Dermis microvascular lymphatic vessel endothelial cell (primary cell): ENCODE measurements around the gene RFX6. TPM values are rescaled to one million over a fixed set of nuclear protein-coding genes. Genes with fewer than 3 reads are reported as not detected.
A peak's percentile ranks its signal among the peaks of the same experiment; 100 is the strongest.

ENCODE experiments used
- DNase-seq, 2 donors: peaks; one replicate each; pipeline versions ENCODE4 v3.0.0 to v3.0.0-alpha.2; 2010; ENCODE audit warnings: low read depth in 2 of 2
- total RNA-seq: library from RNA; depleted of rRNA; stranded (reverse); fragments of >200 nt; gene quantifications from 2 replicates; pipeline ENCODE4 v1.2.1, GENCODE V29; 2014

The RFX6 gene
- total RNA-seq, 1 donor from 2014 or later, result not detected

DNA sequence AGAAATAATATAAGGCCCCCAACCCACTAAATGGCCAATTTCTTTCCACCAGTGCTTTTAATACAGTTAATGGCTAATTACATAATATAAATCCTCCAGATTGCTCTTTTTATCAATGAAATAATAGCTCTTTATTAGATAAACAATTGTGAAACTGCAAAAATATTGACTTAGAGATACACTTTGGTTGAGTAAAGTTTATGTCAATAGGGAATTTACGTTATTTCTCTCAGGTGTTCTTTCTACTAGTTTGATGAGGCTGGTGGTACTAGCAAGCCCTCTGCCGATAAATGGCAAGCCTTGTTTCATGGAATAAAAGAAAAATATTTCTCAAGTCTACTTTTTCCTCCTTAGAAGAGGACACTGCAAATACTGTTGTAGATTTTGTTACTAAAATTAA lies 18.9 kb downstream of the RFX6 start:
- no peak for DNase-seq

DNA sequence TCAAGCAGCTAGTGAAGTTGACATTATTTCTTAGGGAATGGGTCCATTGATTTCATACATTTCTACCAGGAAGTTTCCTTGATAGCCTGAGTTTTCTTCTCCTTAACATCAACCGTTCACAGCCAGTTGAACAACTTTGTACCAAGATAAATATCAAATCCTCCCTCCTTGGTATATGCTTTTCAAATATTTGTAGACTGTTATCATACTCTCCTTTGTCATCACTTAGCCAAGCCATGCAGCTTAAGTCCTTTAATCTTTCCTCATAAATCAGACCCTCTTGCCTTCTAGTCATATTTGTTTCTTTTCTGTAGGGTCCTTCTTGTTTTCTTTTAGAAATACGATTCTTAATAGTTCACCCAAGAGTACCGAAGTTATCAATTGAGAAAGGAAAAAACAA lies 25.6 kb downstream of the RFX6 start:
- DNase-seq, result no peak

DNA sequence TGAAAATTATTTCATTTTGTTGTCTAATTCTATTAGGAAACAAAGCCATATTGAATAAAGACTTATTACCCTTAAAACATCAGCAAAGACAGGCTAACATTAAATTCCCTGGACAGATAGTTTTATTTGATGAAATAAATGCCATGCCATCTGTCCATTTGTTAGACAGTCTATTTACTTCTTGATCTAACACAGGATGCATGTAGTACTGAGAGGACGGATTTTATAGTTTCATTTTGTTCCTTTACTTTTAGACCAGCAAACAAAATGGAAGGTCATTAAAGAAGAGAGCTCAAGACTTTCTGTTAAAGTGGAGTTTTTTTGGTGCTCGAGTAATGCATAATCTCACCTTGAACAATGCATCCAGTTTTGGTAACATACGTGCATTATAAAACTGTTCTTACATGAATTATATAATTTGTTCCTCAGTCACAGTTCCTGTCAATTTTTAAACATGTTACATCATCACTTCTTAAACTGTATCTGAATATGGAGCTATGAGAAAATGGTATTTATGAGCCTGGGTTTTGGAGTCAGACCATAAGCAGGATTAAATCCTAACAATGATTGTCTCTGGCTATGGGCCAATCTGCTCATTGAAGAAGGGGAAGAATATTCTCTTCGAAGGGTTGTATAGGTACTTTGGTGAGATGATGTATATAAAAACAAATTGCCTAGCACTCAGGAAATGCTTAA lies 46.0 kb downstream of the RFX6 start:
- no peak for DNase-seq

DNA sequence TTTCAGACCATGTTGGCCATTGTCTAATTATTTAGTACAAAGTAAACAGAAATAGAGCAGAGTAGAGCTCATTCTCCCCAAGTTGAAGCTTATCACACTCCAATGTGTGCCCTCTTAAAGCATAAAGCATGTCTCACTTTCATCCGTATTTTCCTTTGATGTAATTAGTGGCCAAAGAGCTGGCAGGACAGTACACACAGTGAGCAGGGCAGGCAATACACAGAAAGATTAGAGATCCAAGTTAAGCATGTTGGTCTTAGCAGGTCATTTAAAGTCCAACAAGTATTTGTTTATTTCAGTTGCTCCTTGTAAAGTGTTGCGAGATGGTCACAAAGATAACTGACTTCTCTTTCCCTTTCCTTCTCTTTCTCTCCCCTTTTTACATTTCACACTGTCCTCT lies 47.2 kb downstream of the RFX6 start:
- DNase-seq, result no peak

DNA sequence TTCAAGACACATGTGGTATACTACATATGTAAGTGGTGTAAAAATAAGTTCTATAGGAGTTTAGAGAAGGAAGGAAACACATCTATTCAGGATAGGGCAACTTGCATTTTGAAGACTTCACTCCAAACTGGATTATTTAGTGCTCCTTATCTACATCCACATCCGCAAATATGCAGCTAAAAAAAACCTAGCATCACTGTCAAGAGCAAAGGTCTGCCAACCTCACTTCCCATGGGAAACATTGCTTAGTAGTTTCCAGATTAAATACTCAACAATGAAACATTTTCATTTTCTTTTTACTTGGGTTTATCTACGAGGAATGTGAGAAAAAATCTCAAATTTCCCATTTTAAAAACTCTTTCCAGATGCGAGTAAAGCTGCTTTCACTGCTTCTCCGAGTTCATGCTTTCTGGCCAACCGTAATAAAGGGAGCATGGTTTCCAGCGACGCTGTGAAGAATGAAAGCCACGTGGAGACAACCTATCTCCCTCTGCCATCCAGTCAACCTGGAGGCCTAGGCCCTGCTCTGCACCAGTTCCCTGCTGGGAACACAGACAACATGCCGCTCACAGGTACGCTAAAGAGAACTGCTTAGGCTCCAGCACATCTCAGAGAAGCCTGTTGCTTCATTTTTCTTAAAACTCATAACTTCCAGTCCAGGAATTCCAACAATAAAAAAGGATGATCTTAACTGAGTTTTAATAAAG lies 48.2 kb downstream of the RFX6 start:
- no peak for DNase-seq

DNA sequence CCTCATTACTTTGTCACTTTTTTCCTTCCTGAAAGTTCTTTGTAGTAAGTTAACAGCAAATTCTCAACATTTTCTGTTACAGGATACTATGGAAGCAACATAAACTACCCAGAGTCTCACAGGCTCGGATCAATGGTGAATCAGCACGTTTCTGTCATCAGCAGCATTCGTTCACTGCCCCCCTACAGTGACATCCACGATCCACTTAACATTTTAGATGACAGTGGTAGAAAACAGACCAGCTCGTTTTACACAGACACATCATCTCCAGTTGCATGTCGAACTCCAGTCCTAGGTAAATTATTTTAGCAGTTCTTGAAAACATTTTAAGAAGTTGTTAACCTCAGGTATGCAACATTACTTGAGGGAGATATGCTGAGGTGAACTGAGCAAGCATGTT lies 51.6 kb downstream of the RFX6 start:
- DNase-seq, result no peak

DNA sequence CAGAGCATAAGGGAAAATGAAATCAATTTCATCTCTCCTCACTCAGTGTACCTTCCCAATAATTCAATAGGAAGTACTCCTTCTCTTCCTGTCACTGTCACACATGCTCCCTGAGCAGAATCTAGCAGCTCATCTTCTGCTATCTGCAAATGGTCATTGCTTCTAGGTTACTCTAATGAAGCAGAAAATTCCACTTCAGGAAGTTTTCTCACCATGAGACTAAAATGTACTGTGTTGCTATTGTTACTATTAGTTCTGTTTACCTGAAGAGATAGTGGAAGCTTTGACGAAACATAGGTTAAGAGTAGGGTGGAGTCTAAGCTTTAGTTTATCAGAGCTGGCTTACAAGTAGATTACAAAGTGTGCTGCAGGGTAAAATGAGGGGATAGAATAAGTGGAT lies 52.8 kb downstream of the RFX6 start:
- no peak for DNase-seq

DNA sequence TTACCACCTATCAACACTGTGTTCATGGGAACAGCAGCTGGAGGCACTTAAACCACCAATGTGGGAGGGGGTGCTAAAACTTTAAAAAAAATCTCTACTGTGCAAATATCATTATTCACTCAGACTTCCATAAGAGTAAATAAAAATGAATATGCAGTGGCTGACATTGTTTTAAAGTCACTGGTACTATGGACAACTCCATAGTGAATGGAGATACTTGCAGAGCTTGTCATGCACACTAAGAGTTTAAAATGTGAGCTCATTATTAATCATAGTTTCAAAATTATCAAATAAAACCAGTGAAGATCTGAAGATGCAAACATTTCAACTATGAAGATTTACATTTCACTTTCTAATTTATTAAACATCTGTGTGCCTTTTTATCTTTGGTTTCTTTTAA lies 54.4 kb downstream of the RFX6 start:
- no peak for DNase-seq

DNA sequence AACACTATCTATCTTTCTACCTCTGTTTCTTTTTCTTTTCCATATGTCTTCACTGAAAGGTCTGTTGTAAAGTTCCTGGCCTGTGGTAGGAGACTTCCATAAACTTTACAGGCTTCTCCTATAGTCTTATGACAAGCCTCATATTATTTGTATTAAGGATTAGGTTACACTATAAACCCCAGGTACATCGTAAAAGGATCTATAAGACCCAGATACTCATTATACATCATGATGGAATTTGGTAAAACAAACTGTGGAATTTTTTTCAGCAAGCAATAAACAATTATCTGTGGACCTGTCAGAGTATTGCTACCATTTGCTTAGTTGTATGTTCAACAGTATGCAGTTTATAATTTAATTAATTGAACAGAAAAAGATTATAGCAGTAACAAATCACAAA lies 55.5 kb downstream of the RFX6 start:
- no peak for DNase-seq

DNA sequence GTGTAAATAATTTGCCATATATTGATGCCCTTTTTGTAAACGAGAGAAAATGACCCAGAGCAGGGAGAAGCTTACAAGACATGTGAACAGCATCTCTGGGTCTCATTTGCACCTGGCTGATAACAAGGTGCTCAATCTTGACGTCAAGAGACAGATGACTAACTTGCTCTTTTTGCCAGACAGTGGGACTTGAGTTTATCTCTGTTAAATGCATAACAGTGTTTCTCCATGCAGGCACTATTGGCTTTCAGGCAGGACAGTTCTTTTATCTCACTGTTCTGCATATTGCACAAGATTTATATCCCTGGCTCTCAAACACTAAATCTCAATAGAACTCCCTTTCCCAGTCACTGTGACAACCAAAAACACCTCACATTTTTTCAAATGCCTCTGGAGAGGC lies 56.4 kb downstream of the RFX6 start:
- no peak for DNase-seq

DNA sequence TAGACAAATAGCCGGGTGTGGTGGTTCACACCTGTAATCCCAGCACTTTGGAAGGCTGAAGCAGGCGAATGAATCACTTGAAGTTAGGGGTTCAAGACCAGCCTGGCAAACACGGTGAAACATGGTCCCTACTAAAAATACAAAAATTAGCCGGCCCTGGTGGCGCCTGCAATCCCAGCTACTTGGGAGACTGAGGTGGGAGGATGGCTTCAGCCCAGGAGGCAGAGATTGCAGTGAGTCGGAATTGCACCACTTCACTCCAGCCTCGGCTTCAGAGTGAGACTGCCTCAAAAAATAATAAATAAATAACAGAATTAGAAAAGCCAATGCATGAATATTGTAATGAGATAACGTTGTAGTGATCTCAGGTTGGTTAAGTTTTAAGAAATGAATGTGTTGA lies 61.3 kb downstream of the RFX6 start:
- DNase-seq, result no peak

DNA sequence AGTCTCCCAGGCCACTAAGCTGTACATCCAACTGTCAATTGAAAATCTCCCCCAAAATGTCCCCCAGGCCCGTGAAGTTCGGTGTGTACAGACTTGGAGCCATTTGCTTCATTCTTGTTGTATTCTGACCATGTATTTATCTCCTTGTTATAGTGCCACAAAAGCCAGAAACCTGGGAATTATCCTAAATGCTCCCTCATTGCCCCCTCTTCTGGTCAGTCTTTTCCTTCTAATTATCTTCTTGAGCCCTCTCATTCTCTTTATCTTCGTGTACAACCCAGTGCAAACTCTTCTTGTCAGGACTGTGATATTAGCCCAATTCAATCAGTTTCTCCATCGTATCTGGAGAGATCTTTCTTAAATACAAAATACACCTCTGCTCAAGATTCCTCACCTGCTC lies 64.7 kb downstream of the RFX6 start:
- no peak for DNase-seq

DNA sequence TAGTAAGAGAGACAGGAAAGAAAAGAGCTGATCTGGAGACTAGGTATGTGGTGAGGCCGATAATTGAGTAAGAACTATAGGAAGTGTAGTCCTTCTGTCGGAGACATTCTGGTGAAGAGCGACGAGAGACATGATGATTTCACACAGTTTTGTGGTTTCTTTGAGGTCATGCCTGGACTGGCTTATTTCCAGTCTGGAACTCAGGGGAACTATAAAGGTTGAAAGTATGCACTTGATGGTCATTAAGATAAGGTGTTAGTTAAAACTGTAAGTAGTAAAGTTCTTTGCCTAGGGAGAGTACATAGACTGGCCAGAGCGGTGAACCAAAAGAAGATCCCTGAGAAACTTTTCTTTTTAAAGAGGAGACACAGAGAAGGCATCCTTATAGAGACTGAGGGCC lies 68.8 kb downstream of the RFX6 start:
- no peak for DNase-seq

DNA sequence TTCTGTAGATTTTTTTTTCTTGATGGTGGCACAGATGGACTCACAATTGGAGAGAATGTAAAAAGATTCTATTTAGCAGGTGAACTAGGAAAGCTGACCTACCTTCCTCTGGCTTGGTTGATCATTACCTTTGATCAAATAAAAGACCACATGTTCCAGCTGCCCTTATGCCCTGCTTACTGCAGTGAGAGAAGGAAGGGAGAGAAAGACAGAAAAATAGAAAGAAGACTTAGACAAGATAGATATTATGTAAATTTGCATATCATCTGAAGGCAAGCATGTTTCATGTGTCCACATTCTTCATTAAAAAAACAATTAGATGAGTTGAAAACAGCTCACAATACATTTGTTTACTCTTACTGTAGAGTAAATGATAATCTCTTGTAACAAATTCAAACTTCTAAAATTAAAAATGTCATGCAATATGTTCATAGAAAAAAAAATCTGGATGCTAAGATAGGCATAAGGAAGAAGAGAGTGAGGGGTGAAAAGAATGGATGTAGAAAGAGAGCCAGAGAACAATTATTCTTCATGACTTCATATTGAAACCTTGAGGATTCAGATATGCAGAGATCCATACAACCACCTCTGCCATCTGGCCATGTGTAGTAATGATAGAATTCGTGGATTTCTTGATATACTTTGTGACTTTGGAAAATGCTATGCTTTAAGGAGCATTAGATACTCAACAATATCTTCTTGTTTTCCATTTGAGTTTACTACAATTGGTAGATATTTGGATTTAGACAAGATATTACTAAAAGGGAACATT lies 71.7 kb downstream of the RFX6 start:
- no peak for DNase-seq

DNA sequence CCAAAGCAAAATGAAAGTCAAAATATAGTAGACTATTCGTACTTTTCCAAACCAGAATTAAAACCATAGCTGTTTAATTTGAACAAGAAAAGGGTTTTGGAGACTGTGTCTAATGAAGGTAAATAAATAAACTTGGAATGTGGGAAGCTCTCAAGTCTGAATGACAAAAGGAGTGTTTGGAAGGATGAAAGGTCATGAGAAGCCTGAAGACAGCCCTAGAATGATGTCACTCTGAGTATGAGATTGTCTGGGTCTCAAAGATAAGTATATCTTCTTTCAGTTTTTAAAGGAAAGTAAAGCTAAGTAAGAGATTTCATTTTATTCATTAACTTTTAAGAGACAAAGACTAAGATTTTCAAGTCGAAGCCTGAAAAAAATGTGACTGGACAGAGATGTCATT lies 72.9 kb downstream of the RFX6 start:
- DNase-seq, result no peak

DNA sequence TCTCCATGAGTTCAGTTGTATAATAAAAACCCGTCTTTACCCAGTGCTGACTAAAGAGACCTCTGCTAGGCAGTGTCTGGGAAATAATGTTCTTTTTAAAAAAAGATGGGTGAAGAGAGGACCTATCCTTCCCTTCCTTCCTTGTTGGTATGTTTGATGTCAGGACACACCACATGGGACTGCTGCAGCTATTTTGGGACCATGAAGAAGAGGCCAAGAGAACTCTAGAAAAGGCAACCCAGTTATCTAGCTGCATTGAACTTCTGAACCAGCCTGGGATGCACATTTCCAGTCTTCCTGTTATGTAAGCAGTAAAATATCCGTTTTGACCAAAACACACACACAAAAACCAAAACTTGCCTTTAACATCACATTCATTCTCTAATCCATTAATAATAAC lies 77.3 kb downstream of the RFX6 start:
- no peak for DNase-seq

DNA sequence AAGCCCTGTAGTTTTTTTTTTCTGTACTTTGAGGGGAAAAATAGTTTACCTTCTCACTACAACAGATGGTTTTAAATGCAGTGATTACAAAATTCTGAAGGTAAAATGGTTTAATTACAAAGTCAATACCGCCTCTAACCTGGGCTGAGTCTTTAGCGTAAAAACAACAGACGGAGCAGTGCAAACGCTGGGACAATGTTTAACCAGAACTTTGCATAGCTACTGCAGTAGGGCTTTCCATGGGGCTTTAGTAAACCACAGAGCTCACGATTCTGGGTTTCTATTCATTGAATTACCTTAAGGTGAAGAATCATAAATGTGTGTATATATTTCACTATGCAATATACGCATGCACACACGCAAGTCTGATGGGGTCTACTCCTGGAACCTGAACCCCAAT lies 77.9 kb downstream of the RFX6 start:
- no peak for DNase-seq

DNA sequence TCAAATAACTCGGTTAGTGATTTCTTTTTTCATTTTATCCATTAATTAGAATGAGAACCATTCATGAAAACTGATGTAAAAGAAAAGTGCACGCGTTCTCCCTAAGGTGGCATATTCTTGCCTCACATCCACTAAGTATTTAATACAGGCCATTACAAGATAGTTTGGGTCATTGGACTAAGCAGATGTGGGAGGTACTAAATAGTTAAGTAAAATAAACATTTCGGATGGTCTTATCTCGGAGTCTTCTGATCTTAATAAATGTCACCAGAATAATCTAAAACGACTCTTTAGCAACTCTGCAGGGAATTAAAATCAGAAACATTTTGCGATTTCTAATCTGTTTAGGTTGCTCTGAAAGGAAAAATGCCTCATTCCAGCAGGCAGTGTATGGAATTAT lies 78.7 kb downstream of the RFX6 start:
- no peak for DNase-seq

DNA sequence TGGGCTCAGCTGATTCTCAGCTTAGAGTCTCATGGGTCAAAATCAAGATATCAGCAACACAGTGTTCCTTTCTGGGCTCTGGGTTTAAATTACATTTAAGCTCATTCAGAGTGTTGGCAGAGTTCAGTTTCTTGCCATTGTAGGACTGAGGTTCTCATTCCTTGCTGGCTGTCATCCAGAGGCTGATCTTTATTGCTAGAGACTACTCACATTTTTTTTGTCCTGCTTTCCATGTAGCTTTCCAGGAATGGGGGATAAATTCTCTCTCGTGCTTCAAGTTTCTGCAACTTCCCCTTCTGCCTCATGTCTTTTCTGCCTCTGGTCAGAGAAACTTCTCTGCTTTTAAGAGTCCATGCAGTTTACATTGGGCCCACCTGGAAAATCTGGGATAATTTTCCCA lies 86.9 kb downstream of the RFX6 start:
- DNase-seq, result no peak

DNA sequence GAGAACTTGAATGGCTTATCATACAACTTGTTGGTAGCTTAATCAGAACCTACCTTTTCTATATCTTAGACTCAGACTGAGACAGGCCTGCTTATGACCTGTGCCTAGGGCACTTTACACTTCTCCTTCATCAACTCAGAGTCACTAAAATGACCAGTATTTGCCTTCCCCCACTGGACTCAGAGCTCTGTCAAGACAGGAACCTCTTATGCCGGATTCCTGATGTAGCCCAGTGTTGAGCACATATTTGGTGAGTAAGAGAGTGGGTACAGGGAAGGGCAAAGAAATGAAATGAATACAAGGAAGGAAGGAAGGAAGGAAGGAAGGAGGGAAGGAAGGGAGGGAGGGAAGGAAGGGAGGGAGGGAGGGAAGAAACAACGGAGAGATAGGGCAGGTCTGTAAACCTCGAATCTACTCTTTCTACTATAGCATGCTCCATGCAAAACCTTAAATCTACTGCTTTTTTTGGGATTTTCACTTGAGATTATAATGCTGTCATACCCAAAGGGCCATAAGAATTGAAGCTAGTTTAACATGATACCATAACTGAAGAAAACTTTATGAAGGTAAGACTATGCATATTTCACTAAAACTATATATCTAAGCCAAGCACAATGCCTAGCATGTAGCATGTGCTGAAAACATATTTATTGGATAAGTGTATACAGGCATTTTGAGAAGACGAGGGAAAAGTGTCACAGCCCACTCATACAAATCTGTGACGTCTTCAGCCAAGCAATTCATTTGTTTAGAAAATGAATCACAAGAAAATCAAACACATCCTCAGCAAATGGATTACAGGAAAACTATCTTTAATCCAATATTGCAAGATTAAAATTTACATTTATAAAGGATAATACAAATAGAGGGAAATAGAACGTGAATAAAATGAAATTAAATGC lies 89.9 kb downstream of the RFX6 start:
- no peak for DNase-seq

DNA sequence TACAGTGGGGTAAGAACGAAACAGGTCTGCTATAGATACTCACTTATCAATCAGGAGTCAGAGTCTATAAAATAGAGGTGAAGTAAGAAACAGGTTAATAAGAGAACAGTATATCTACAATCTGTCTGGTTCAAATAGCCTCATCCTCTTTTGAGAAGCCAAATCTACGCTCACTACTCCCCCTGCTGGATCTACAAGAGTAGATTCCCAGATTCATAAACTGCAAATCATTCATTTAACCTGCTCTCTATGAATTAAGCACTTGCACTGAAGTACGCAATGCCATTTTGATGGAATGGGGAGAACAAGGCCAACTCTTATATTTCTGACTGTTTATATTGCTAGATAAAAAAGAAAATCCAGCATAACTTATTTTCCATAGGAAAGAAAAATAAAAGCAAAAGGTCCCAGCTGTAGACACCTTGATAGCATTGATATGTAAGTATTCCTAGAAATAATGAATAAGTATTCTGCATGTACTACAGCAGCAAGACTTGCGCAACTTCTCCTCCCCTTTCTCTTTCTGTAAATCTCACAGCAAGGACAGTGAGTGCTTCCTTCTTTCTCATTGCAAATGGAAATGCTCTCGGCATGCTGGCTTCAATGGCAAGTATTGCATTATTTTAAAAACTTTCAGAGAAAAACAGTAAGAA lies 92.3 kb downstream of the RFX6 start:
- DNase-seq, result peak; percentile 38 to 61
